AG04450 (cell line): ENCODE data around the gene AK5. TPM values are rescaled to one million over a fixed set of nuclear protein-coding genes. Genes with fewer than 3 reads are reported as not detected.

ENCODE experiments used
- CTCF ChIA-PET: fragments of 300-600, 350-600 bp; formaldehyde crosslinking; extraction: SDS; loops from one replicate; lab custom pipeline; 2022; ENCODE audit warnings: antibody characterized with exemption, inconsistent platforms; lab: Charles Lee
- POLR2A ChIA-PET: fragments of 350-600 bp; formaldehyde crosslinking; extraction: SDS; loops from one replicate; lab custom pipeline; 2021; ENCODE audit warnings: antibody characterized with exemption, inconsistent platforms; lab: Yijun Ruan, JAX
- DNase-seq: peaks from one replicate; pipeline ENCODE4 v3.0.0-alpha.2; 2011; ENCODE audit warnings: low read depth, low spot score
- H3K27ac ChIP-seq: one replicate; pipeline ENCODE4 v1.5.1; 2012; ENCODE audit warnings: low read depth, low read length, control low read depth
- H3K27me3 ChIP-seq: one replicate; pipeline ENCODE4 v1.6.0; 2012; ENCODE audit warnings: low read length; ENCODE audit not compliant: control insufficient read depth, insufficient read depth
- H3K4me3 ChIP-seq: 2 replicates; pipeline ENCODE4 v1.5.1; 2011; ENCODE audit warnings: mild to moderate bottlenecking, low read depth, low read length, control low read depth
- H3K9me3 ChIP-seq: 2 replicates; pipeline ENCODE4 v1.5.1; 2012; ENCODE audit warnings: low read length; ENCODE audit not compliant: control insufficient read depth, insufficient read depth
- polyA plus RNA-seq: library from polyadenylated mRNA; depleted of rRNA; stranded (reverse); fragments of >200 nt; gene quantifications from 2 replicates; pipeline ENCODE4 v1.2.3, GENCODE V29; 2011
- TF ChIP-seq, protein P1 (sequence below): IDR thresholded peaks from 2 replicates; pipeline ENCODE4 v1.5.1; 2011; ENCODE audit warnings: low read depth, low read length, control low read depth, inconsistent platforms

Gene AK5
- polyA plus RNA-seq, 1 experiment = 45.1 TPM

DNA sequence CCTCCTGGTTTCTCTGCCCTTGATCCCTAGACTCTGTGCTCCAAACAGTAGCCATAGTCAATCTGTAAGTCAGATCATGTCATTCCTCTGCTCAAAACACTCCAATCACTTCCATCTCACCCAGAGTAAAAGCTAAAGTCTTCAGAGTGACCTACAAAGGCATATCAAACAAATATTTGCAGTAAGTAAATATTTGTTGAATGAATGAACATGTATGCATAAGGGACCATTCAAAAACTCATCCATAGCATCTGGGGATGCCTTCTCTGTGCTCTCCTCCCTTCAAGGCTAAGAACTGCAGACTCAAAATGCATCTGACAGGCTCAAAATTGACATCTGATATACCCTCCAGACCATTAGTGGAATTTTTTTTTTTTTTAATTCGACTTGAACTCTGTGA lies 18.1 kb upstream of the AK5 start:
- Histone ChIP-seq H3K27ac (no peak overlapping the region), H3K4me3 (no peak overlapping the region), H3K27me3 (no peaks in the 10 kb centered on the region), H3K9me3 (no peaks in the 10 kb centered on the region)
- TF ChIP-seq, protein P1, sequence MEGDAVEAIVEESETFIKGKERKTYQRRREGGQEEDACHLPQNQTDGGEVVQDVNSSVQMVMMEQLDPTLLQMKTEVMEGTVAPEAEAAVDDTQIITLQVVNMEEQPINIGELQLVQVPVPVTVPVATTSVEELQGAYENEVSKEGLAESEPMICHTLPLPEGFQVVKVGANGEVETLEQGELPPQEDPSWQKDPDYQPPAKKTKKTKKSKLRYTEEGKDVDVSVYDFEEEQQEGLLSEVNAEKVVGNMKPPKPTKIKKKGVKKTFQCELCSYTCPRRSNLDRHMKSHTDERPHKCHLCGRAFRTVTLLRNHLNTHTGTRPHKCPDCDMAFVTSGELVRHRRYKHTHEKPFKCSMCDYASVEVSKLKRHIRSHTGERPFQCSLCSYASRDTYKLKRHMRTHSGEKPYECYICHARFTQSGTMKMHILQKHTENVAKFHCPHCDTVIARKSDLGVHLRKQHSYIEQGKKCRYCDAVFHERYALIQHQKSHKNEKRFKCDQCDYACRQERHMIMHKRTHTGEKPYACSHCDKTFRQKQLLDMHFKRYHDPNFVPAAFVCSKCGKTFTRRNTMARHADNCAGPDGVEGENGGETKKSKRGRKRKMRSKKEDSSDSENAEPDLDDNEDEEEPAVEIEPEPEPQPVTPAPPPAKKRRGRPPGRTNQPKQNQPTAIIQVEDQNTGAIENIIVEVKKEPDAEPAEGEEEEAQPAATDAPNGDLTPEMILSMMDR = no peak
- DNase-seq = no peak
- ChIA-PET POLR2A (no interaction called here), CTCF (interaction anchor here (0.7 kb wide), 1 partner anchor 9 kb away, joined by 5 read pairs; no protein-coding TSS in a partner anchor)

DNA sequence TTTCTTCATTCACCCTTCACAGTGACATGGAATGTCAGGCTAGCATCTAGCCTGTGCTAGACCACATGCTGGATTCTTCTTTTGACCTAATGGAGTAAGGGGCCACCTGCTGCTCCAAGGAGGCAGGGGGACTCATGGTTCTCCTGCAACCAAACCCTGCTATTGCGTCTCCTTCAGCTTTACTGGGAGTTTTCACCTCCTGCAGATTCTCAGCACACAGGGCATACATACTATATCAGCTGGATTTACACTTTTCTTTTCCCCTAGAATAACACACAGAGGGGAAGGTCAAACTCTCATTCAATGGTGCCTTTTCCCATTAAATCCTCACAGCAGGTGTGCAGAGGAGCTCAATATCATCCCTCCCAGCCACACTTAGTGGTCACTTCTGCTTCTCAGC lies 16.6 kb upstream of the AK5 start:
- Histone ChIP-seq H3K9me3 (no peaks in the 10 kb centered on the region), H3K4me3 (no peak overlapping the region), H3K27me3 (no peaks in the 10 kb centered on the region), H3K27ac (no peak overlapping the region)
- ChIA-PET POLR2A (no interaction called here), CTCF (interaction anchor here (0.8 kb wide), 1 partner anchor 48 kb away, joined by 3 read pairs; no protein-coding TSS in a partner anchor)
- no peak for DNase-seq
- TF ChIP-seq, protein P1 = no peak

DNA sequence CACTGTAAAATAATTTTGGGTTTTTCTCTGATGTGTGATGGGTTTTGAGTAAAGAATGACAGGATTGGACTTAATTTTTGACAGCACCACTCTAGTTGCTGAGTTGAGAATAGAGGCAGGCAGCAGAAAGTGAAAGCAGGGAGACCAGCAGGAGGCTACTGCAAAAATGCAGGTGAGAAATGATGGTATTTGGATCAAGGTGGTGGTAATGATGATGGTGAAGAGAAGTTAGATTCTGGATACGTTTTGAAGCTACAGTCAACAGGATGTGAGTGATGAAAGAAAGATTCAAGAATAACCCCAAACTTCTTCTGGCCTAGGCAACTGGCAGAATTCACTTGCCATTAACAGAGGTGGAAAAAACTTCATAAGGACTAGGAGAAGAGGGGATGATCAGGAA lies 14.8 kb upstream of the AK5 start:
- Histone ChIP-seq H3K27ac (no peak overlapping the region), H3K9me3 (no peaks in the 10 kb centered on the region), H3K27me3 (no peaks in the 10 kb centered on the region), H3K4me3 (no peak overlapping the region)
- CTCF ChIA-PET = no interaction called here
- DNase-seq = no peak
- POLR2A ChIA-PET = no interaction called here
- TF ChIP-seq, protein P1 = no peak

DNA sequence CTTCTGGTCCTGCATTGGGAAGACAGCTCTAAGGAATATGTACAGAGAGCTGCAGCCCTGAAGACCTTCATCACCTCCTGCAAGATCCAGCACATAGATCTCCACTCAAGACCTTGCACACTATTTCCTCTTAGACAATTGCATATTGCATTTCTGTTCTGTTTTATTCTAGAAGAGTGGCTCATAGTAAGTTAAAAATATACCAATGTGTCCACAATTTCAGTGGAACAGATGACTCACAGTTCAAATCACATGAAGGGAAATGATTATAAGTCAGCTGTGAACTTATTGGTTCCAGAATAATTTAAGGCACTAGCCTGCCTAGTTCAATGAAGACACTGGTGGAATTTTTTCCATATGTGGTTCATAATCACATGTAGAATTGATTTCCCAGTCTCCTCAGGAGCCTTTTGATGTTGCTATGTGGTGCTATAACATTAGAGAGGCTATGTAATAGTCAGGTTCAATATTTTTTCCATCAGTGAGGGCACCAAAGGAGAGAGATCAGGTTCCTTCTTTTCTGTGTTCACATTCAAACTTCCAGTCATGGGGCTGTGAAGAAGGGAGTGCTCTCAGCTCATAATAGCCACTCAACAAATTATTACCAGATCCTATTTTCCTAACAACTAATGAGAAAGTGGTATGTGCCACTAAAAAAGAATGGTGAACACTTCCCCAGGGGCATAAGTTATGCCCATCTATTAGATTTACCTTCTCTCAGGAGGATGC lies 9.8 kb upstream of the AK5 start:
- Histone ChIP-seq H3K4me3 (no peak overlapping the region), H3K9me3 (no peaks in the 10 kb centered on the region), H3K27ac (no peak overlapping the region), H3K27me3 (no peaks in the 10 kb centered on the region)
- ChIA-PET POLR2A (no interaction called here), CTCF (no interaction called here)
- TF ChIP-seq, protein P1 = no peak
- DNase-seq = no peak

DNA sequence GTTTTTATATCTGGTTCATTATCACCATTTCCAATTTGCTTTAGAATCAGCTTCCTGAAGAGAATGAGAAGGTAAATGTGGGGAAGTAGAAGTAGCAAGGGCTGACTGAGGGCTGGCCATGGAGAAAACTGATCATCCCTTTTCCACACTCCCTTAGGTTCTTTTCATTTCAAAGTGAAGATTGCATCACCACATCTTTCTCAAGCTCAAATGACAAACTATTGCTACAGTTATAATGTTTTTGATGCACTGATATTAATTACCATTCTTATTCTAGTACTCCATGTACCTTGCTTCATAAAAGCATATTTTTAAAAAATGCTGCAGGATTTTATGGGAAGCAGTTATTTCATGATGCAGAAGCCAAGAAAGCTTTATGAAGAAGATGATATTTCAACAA lies 7.9 kb upstream of the AK5 start:
- Histone ChIP-seq H3K27ac (no peak overlapping the region), H3K27me3 (no peaks in the 10 kb centered on the region), H3K4me3 (no peak overlapping the region), H3K9me3 (no peaks in the 10 kb centered on the region)
- TF ChIP-seq, protein P1 = no peak
- ChIA-PET CTCF (no interaction called here), POLR2A (no interaction called here)
- DNase-seq = no peak
